Hepatocyte (in vitro differentiated cells): ENCODE data around the gene SLC1A6.

Experiments used
- CTCF ChIP-seq: fragments of 200-600 bp; sonication (generic); IDR thresholded peaks from 2 replicates; pipeline ENCODE4 v1.5.1; 2016; ENCODE audit warnings: antibody characterized with exemption, mild to moderate bottlenecking; ENCODE audit not compliant: poor library complexity
- EZH2phosphoT487 ChIP-seq: fragments of 200-600 bp; sonication (generic); IDR thresholded peaks from one replicate; pipeline ENCODE4 v1.6.1; 2018; ENCODE audit warnings: antibody characterized with exemption, mild to moderate bottlenecking, low read depth, moderate library complexity; ENCODE audit not compliant: unreplicated experiment, severe bottlenecking

- TF ChIP-seq CTCF (no peak), EZH2phosphoT487 (no peak)
Measured at GRCh38 chr19:15015946-15016542, 36.4 kb upstream of the SLC1A6 start.
